Gastroesophageal sphincter (tissue), 4 donors: Measurements from ENCODE around the gene ADARB1. TPM values are rescaled to one million over a fixed set of nuclear protein-coding genes. Genes with fewer than 3 reads are reported as not detected.

Experiments used
- ATAC-seq: fragments of 150-250 bp; one replicate; pipeline ENCODE4 v1.9.1; 2016; ENCODE audit warnings: mild to moderate bottlenecking, moderate library complexity
- H3K27ac ChIP-seq, 4 donors: fragments of 200-600 bp; sonication (generic) in 3 of 4; 1 replicate in 3 of 4; 2 replicates in 1 of 4; pipeline ENCODE4 v1.5.1; 2016 to 2019
- H3K27me3 ChIP-seq: fragments of 200-600 bp; sonication (generic); one replicate; pipeline ENCODE4 v1.5.1; 2019
- H3K36me3 ChIP-seq, 2 donors: fragments of 200-600 bp; sonication (generic); one replicate each; pipeline ENCODE4 v1.5.1; 2019; ENCODE audit warnings: control low read depth in 1 of 2
- H3K4me1 ChIP-seq, 3 donors: fragments of 200-600 bp; sonication (generic); 1 replicate in 2 of 3; 2 replicates in 1 of 3; pipeline ENCODE4 v1.5.1; 2016 to 2019; ENCODE audit warnings: control low read depth in 2 of 3
- H3K4me3 ChIP-seq, 2 donors: fragments of 200-600 bp; sonication (generic); one replicate each; pipeline ENCODE4 v1.5.1; 2019; ENCODE audit warnings: mild to moderate bottlenecking in 1 of 2, moderate library complexity in 1 of 2
- H3K9me3 ChIP-seq, 3 donors: fragments of 200-600 bp; sonication (generic); one replicate each; pipeline ENCODE4 v1.5.1; 2017 to 2019; ENCODE audit warnings: control low read depth in 2 of 3
- EP300 ChIP-seq: sonication (generic); formaldehyde crosslinking; IDR thresholded peaks from one replicate; pipeline ENCODE4 v1.6.1; 2017; ENCODE audit warnings: antibody characterized with exemption, mild to moderate bottlenecking
- POLR2A ChIP-seq, 2 donors: fragments of 450-650 bp; IDR thresholded peaks; one replicate each; pipeline ENCODE4 v1.6.1; 2017; ENCODE audit warnings: antibody characterized with exemption in 2 of 2, mild to moderate bottlenecking in 2 of 2, moderate library complexity in 1 of 2
- POLR2AphosphoS5 ChIP-seq: sonication (generic); formaldehyde crosslinking; IDR thresholded peaks from one replicate; pipeline ENCODE4 v1.6.1; 2017; ENCODE audit warnings: antibody characterized with exemption
- WGBS, 2 donors: methylation state at CpG; one replicate each; pipeline ENCODE4 v1.1.5; 2018; ENCODE audit warnings: low coverage in 1 of 2; 5-methylcytosine and 5-hydroxymethylcytosine counted together
- total RNA-seq, 4 donors: library from RNA; depleted of rRNA; stranded (reverse); fragments of >200 nt; gene quantifications; one replicate each; pipeline ENCODE4 v1.1.0, GENCODE V29; 2016
- TF ChIP-seq, protein P1 (sequence below), 4 experiments: fragments of 200-600 bp in 2 of 4; fragments of 450-650 bp in 2 of 4; sonication (generic) in 1 of 4; IDR thresholded peaks; one replicate each; pipeline ENCODE4 v1.5.1; 2017 to 2019; ENCODE audit warnings: antibody characterized with exemption in 4 of 4, mild to moderate bottlenecking in 2 of 4, moderate library complexity in 2 of 4

ADARB1 gene
- total RNA-seq, 4 donors from 2014 or later, result 136 to 228 (median 181) TPM

DNA sequence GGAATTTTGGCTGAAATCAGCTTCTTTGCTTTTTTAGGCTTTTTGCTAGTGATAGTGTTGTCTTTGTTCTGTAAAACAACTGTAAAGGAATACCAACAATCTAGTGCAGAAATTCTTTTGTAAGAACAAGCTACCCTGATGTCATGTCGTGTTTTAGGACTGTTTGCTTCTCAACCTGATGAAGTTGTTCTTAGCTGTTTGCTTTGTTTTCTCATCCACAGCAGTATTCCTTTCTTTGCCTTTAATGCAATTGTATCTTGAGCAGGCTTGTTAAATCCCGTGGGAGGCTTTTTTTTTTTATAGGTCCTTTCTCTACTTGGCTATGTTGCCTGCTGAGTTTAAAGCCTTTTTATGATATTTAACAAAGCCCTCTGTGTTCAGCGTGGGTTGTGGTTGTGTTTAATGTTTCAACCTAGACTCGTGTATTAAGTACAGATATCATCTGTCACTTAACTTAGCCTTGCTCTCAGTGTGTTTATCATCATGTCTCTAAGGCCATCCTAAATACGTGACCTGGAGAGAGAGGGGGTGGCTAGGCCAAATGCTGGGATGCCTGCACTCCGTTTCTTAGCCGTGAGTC is 31.6 kb downstream of the ADARB1 start:
- TF ChIP-seq EP300, result no peak
- Histone ChIP-seq H3K27ac (peak overlapping the region in 2 of 4 donors; percentile 45 to 49), H3K4me1 (peaks cover 7 to 94% (median 46%) of the 10 kb centered on the region in 3 donors)

DNA sequence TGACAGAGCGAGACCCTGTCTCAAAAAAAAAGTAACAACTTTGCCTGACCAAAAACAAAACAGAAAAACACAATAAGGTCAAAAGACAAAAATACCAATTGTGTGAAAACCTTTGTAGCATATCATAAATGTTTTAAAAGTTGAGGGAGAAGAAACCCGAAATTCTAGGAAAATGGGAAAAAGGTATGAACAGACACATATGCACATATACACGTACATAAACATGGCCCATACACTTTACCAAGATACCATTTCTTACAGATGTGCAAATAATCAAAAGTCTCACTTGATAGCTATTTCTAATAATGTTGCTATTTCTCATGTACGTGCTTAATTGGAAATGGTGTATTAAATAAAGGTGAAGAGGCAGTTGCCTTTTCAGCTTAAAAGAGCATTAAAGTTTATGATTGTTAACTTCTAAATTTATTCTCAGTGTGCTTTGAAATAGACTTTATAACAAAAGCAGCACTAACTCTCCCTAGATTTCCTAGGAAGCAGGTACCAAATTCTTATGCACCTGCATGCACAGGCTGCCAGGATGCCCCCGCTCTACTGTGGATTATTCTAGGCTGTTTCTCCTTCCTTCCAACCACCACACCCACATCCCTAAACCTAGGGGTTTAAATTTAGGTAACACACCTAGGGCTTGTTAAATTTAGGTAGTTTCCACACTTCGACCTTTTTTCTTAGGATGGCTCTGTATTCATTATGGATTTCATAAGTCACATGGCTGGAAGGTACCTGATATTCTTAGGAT is 33.8 kb downstream of the ADARB1 start:
- Histone ChIP-seq H3K4me3 (no peak overlapping the region), H3K4me1 (peaks cover 7 to 94% (median 42%) of the 10 kb centered on the region in 3 donors), H3K27ac (no peak overlapping the region), H3K36me3 (no peaks in the 10 kb centered on the region), H3K9me3 (no peaks in the 10 kb centered on the region), H3K27me3 (no peaks in the 10 kb centered on the region)
- no peak for ATAC-seq
- no peak for TF ChIP-seq POLR2A (IDR thresholded peaks at IDR 0.05)
- no peak for TF ChIP-seq POLR2AphosphoS5
- TF ChIP-seq EP300, result no peak
- TF ChIP-seq, protein P1, sequence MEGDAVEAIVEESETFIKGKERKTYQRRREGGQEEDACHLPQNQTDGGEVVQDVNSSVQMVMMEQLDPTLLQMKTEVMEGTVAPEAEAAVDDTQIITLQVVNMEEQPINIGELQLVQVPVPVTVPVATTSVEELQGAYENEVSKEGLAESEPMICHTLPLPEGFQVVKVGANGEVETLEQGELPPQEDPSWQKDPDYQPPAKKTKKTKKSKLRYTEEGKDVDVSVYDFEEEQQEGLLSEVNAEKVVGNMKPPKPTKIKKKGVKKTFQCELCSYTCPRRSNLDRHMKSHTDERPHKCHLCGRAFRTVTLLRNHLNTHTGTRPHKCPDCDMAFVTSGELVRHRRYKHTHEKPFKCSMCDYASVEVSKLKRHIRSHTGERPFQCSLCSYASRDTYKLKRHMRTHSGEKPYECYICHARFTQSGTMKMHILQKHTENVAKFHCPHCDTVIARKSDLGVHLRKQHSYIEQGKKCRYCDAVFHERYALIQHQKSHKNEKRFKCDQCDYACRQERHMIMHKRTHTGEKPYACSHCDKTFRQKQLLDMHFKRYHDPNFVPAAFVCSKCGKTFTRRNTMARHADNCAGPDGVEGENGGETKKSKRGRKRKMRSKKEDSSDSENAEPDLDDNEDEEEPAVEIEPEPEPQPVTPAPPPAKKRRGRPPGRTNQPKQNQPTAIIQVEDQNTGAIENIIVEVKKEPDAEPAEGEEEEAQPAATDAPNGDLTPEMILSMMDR (IDR thresholded peaks at IDR 0.05), result no peak
- WGBS, 2 donors, result 92 to 96% methylated on average over 5 to 6 of the region's 6 CpGs

More for the DNA sequence above, 31.6 kb downstream of the ADARB1 start:
- WGBS, 2 donors, result 16 to 34% methylated on average over 4 to 7 of the region's 7 CpGs
- peaks cover 0 to 2% of the 10 kb centered on the region in 2 donors for H3K36me3 ChIP-seq
- H3K27me3 ChIP-seq, result no peaks in the 10 kb centered on the region
- no peak for ATAC-seq
- no peak overlapping the region for H3K4me3 ChIP-seq
- H3K9me3 ChIP-seq, result no peaks in the 10 kb centered on the region

DNA sequence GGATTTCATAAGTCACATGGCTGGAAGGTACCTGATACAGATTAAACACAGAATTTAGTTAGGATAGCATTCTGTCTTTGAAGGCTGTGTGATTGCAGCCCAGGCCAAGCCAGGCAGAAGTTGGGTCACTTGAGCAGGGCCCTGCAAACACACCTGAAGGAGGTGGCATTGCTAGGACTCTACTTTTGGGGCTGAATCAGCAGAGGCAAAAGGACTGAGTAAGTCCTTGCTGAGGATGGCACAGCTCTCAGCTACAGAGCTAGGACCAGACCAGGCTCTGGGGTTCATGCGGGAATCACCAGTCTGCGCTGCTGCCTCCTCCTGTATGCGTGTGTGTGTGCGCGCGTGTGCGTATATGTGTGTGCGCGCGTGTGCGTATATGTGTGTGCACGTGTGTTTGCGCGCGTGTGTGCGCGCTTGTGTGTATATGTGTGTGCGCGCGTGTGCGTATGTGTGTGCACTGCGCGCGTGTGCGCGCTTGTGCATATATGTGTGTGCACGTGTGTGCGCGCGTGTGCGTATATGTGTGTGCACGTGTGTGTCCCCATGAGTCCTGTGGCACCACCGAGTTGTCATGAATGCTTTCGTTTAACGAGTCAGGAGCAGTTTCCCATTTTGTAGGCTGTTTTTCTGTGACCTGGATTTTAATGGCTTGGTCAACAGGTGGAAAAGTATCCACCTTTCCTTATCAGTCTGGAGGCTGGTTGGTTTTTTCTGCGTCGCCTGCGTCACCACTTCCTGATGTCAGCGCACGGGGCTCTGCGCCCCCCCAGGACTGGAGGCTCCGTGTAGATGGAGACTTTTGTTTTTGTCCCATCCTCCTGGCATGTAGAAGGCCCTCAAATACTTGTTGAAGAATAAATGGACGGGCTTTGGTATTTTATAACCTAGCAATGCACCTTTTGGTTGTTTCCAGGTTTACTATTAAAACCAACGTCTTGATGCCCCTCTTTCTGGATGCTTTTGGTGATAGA is 34.7 kb downstream of the ADARB1 start:
- TF ChIP-seq, protein P1 (IDR thresholded peaks at IDR 0.05), result no peak
- TF ChIP-seq EP300 (no peak), POLR2A (IDR thresholded peaks at IDR 0.05) (no peak), POLR2AphosphoS5 (no peak)
- Histone ChIP-seq H3K36me3 (no peaks in the 10 kb centered on the region), H3K27me3 (no peaks in the 10 kb centered on the region), H3K4me3 (no peak overlapping the region), H3K4me1 (peaks cover 10 to 94% (median 40%) of the 10 kb centered on the region in 3 donors), H3K9me3 (no peaks in the 10 kb centered on the region), H3K27ac (peak overlapping the region in 3 of 4 donors; percentile 18 to 71 (median 69))
- no peak for ATAC-seq
- 86 to 87% methylated on average over 22 to 43 of the region's 44 CpGs for WGBS, 2 donors

DNA sequence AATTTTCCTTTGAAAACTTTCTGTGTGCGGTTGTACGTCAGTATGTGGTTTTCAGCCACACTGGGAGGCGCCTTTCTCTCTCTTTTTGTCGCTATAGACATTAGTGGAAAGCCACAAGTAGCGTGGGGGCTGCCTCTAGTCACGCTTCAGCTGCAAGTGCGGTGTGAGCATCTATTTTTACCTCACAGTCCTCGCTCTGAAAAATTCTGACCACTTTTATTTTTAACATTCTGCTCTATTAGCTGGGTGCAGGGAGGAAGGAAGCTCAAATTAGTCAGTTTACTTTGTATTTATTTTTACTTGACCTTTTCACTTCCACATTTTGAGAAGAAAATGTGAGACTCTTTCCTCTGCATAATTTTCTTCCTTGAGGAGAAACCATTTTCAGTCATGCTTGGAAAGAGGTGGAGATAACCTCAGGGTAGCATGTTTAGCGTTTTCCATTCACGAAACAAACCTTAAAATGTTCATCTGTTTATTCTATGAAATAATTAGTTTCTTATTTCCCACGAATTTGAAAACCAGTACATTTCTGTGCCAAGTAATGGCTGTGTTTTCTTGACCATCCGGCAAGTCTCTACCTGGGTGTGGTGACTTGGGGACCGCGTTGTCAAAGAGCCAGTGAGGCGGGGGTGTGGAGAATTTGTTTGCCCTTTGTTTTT is 35.6 kb downstream of the ADARB1 start:
- H3K4me1 ChIP-seq, result peaks cover 8 to 94% (median 42%) of the 10 kb centered on the region in 3 donors
- no peak for ATAC-seq
- no peak overlapping the region for H3K4me3 ChIP-seq
- peak overlapping the region in 3 of 4 donors; percentile 18 to 71 (median 69) for H3K27ac ChIP-seq
- no peaks in the 10 kb centered on the region for H3K27me3 ChIP-seq
- no peaks in the 10 kb centered on the region for H3K9me3 ChIP-seq
- no peaks in the 10 kb centered on the region for H3K36me3 ChIP-seq
- WGBS, 2 donors, result 40 to 45% methylated on average over 15 of the region's 15 CpGs
- no peak for TF ChIP-seq EP300
- TF ChIP-seq, protein P1 (IDR thresholded peaks at IDR 0.05), result no peak
- TF ChIP-seq POLR2AphosphoS5, result no peak
- no peak for TF ChIP-seq POLR2A (IDR thresholded peaks at IDR 0.05)
